Inferior parietal cortex (tissue), 1 donor: ENCODE results near the gene GJC2.

Source experiments
- DNase-seq: peaks from one replicate; pipeline ENCODE4 v3.0.0-alpha.2; 2016; ENCODE audit errors: extremely low spot score

Gene GJC2

GRCh38 chr1:228157729-228158126 is 8.0 kb downstream of the GJC2 start:
- DNase-seq, result no peak

GRCh38 chr1:228158151-228159007 is 8.6 kb downstream of the GJC2 start:
- no peak for DNase-seq

GRCh38 chr1:228159008-228159665 is 9.4 kb downstream of the GJC2 start:
- no peak for DNase-seq

GRCh38 chr1:228160201-228160761 is 10.6 kb downstream of the GJC2 start:
- no peak for DNase-seq

- no peak for DNase-seq
Measured at GRCh38 chr1:228161362-228161761, 11.6 kb downstream of the GJC2 start.

GRCh38 chr1:228161866-228162265 is 12.1 kb downstream of the GJC2 start:
- no peak for DNase-seq

GRCh38 chr1:228162286-228163006 is 12.7 kb downstream of the GJC2 start:
- DNase-seq, result no peak

GRCh38 chr1:228163007-228163753 is 13.4 kb downstream of the GJC2 start:
- DNase-seq, result no peak

GRCh38 chr1:228163776-228164519 is 14.2 kb downstream of the GJC2 start:
- no peak for DNase-seq

GRCh38 chr1:228164561-228165371 is 15.0 kb downstream of the GJC2 start:
- DNase-seq, result no peak

- DNase-seq, result peak; percentile 98
Measured at GRCh38 chr1:228165372-228166169, 15.8 kb downstream of the GJC2 start, which contains the start of gene IBA57. TSS of gene IBA57 (plus strand) at chr1:228165804. CDS start at chr1:228165817, 13 bp downstream.

GRCh38 chr1:228166170-228166936 is 16.6 kb downstream of the GJC2 start:
- DNase-seq, result peak; percentile 59

GRCh38 chr1:228168563-228169270 is 19.0 kb downstream of the GJC2 start:
- no peak for DNase-seq

GRCh38 chr1:228169345-228169744 is 19.6 kb downstream of the GJC2 start:
- DNase-seq, result no peak

GRCh38 chr1:228170666-228171065 is 20.9 kb downstream of the GJC2 start:
- no peak for DNase-seq

- no peak for DNase-seq
Measured at GRCh38 chr1:228171221-228171891, 21.6 kb downstream of the GJC2 start.
